GM10266 (cell line): ENCODE measurements around the gene NR2F2.

Experiments used
- DNase-seq: peaks from one replicate; pipeline ENCODE4 v3.0.0; 2012; ENCODE audit errors: extremely low spot score
- TF ChIP-seq, protein P1 (sequence below): IDR thresholded peaks from 2 replicates; pipeline ENCODE4 v1.5.1; 2012; ENCODE audit warnings: mild to moderate bottlenecking, low read depth; ENCODE audit not compliant: control insufficient read depth, insufficient read depth; ENCODE audit errors: missing control alignments

NR2F2 gene

DNA sequence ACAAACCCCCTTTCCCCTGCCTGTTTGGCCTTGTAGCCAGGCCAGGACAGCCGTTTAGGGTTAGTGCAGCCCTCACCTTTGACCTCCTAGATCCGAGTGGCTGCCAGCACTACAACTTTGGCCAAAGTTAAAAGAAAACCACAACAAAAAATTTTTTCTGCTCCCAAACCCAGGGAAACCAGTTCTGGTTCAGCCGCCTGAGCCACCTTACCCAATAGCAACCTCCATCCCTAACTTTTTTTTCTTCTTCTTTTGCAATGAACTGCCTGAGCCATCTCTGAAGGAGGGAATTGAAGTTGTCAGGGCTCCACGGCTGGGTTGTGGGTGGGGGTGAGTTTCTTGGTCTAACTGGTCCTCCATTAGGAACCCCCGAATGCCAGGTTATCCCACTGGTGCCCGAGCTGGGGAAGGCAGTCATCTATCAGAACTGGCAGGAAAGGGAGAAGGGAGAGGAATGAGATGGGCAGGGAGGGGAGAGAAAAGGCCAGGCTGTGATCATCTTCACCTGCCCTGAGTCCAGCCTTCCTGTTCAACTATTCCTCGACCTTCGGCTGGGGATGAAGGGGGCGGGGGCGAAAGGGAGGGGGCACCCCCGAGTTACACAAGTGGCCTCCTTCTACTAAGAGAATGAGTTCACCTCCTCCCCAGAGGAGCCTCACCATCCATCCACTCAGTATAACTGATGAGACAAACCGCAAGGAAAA lies 6.2 kb upstream of the NR2F2 start:
- TF ChIP-seq, protein P1, sequence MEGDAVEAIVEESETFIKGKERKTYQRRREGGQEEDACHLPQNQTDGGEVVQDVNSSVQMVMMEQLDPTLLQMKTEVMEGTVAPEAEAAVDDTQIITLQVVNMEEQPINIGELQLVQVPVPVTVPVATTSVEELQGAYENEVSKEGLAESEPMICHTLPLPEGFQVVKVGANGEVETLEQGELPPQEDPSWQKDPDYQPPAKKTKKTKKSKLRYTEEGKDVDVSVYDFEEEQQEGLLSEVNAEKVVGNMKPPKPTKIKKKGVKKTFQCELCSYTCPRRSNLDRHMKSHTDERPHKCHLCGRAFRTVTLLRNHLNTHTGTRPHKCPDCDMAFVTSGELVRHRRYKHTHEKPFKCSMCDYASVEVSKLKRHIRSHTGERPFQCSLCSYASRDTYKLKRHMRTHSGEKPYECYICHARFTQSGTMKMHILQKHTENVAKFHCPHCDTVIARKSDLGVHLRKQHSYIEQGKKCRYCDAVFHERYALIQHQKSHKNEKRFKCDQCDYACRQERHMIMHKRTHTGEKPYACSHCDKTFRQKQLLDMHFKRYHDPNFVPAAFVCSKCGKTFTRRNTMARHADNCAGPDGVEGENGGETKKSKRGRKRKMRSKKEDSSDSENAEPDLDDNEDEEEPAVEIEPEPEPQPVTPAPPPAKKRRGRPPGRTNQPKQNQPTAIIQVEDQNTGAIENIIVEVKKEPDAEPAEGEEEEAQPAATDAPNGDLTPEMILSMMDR = no peak
- peak; percentile 11 for DNase-seq

DNA sequence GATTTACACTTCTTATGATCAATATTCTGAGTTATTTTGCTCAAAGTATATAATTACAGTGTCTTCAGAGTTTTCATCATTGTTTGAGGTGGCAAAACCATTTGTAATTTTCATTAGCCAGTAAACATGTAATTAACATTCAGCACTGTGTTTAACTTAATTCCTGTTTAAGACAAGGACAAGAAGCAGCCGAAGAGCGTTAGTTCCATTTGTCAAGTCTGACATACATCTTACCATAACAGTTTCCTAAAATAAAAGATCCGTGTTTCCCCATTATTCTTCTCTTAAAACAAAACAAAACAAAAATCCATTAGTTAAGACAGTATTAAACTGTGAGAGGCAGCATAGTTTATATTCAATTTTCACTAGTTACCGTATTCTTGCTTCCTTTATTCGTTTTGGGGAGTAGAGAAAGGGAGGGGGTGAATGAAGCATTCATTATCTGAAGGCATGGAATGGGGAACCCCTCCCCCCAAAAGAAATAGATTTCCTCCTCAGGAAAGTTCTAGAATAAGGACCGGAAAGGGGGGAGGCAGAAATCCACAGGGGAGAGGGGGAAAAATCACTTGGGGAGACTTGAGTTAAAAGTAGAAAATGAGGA lies 5.5 kb upstream of the NR2F2 start:
- no peak for DNase-seq
- TF ChIP-seq, protein P1 = no peak

DNA sequence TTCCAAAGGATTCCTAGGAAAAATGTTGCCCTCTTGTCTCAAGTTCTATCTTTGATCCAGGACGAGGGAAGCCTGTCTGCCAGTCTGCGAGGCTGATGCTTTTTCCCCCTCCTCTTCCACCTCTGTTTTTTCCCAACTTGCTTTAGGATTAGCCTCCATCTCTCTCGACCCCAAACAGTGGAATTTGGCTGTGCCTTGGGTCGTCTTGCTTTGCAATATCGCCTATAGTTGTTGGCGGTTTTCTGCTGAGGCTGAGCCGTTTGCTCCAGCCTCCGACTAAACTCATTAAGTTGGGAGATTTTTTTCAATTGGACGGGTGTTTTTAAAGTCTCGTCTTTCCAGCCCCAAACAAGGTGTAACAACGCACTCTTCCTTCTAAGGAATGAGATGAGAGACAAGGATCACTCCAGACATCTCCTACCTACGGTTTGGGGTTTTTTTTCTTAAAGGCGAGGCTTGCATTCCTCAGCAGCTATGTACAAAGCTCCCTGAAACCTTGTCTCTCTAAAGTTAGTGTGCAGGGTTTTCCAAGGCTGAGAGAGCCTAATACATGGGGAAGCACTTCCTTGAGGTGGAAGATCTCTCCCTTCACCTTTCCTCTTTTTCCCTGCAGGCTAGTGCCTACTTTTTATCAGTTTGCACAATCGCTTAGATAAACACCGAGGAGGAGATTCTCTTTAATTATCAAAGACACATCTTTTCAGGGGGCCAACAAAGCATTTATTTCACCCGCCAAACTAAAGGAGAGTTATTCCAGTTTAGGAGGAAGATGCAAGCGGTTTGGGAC lies 4.8 kb upstream of the NR2F2 start:
- peak; percentile 12 for DNase-seq
- TF ChIP-seq, protein P1 = no peak

DNA sequence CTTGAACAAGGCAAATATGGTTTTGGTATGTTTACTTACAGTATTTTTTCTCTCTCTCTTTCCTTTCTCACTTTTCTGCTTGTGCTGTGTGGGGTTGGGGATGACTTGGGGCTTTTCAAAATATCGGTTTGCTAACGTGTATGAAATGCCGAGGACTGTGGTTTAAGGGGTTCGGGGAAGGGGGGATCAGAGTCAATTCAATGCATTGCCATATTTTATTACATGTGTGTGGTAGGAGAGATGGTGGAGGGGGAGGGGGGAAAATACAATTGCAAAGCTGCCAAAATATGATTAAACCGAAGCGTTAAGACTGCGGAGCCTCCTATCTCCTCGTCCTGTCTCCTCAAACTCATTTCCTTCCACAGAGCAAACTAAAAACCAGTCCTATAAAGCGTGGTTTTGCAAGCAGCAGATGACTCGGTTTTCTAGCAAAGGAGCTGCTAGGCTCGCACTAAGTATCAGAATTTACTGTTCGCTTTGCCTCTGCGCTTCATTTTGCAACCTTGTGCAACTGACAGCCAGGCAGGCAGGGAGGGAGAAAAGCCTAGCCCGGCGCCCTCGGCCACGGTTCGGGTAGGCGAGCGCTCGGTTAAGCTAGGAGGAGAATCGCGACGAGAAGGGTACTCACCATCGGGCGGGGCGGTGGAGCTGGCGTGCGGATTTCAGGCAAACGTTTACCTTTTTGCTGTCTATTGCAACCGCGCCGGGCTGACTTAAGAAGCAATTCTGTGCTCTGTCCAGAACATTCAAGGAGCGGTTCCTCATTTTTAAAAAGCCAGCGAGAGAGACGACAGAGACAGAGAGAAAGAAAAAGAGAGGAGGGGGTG lies 4.0 kb upstream of the NR2F2 start:
- TF ChIP-seq, protein P1 = no peak
- DNase-seq = peak; percentile 12

DNA sequence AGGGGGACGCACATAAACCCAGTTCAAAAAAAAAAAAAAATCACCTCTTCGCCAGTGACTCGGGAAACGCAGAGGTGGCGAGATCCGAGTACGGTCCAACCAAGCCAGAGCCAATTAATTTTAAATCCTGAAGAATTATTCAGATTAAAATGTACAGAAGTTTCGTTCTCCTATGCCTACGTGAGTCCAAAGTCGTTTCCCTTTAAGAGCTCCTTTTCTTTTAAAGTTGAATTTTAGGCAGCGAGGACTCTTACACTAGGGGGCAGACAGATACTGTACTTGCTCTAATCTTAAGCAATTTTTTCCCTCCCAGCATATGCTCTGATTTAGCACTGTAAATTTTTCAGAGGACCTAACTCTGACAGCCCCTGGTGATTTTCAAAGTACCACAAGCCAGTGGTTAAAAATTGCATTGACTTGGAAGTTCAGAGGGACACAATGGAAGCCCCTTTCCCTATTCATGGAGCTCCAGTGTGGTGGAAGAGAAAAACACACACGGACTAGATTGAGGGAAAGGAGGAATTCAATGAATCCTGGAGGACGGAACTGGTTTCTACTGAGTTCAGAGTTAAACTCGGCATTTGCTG lies 3.3 kb upstream of the NR2F2 start:
- TF ChIP-seq, protein P1 = peak; percentile 26
- peak; percentile 69 for DNase-seq

DNA sequence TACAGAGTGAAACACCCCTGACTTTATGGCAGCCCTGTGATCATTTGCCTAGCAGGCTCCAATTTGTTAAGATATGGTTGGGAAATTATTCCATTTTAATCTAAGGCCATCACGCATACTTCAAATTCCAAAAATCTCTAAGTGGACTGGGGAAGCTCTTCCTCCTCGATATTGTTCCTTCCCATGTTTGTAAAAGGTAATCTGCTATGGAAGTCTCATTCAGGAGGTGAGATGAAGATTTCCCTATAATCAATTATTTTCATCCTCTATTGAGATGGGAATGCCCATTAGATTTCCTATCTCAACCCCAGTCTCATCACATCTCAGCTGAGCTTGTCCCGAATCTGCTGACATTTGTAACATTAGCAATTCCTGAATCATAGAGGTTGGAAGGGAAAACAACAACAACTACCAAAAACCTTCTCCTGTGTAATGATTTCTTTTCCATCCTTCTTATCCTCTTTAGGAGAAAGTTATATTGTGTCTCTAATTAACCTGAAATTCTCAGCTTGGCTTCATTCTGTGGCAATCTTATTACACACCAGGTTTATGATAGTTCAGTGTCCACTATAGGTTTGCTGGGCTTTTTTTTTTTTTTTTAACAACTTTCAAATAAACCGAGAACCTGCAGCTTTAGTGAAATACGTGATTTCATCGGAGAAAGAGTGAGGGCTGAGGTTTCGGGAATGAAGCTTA lies 2.2 kb upstream of the NR2F2 start:
- TF ChIP-seq, protein P1 = no peak
- DNase-seq = no peak
